DMS114 treated with DMSO at 0.1 percent for 48 hours (cell line): ENCODE measurements around the gene QKI.
"Not testable (repeated sequence)": the region's sequence is repeated elsewhere in the genome, so short reads cannot be mapped to it uniquely, and the experiment has no call there.

ENCODE experiments used
- DNase-seq: peaks from one replicate; lab custom pipeline; 2025; ENCODE audit not compliant: unreplicated experiment; lab: John Stamatoyannopoulos, UW

QKI gene

GRCh38 chr6:163572612-163573011 lies 158.1 kb downstream of the QKI start:
- DNase-seq = no peak

GRCh38 chr6:163573503-163574179 lies 159.1 kb downstream of the QKI start:
- DNase-seq = no peak

DNA sequence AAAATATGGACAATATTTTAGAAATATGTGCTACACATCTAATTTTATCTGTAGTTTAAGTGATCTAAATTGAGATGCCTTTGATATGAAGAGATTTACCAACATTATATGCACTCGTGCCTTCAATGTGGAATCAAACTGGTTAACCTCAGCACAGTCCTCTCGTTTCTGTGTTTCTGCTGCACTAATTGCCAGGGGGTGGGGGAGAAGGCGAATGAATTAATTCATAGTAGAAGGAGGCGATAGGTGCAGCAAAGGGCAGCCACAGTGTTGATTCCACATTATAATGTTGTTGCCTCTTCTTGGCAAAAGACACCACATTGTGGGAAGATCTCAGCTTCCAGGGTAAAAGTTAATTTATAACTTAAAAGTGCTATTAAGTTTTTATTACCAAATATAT lies 161.6 kb downstream of the QKI start:
- no peak for DNase-seq

DNA sequence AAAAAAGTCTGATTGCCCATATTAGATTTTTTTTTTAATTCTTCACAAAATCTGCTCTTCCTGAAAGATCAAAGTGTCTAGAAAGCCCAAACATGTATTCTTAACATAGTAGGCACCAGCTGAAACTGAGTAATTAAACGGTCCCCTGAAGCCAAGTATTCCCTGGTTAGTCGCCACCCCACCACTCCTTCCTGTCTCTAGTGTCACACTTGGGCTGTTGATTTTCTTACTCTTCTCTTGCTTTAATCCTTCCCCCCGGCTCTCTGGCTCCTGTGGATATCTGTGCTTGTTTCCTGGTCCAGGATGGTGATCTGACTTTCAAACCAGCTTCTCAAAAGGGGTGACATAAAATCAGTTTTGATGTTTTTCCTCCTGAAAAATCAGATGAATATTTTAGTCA lies 162.9 kb downstream of the QKI start:
- DNase-seq = no peak

DNA sequence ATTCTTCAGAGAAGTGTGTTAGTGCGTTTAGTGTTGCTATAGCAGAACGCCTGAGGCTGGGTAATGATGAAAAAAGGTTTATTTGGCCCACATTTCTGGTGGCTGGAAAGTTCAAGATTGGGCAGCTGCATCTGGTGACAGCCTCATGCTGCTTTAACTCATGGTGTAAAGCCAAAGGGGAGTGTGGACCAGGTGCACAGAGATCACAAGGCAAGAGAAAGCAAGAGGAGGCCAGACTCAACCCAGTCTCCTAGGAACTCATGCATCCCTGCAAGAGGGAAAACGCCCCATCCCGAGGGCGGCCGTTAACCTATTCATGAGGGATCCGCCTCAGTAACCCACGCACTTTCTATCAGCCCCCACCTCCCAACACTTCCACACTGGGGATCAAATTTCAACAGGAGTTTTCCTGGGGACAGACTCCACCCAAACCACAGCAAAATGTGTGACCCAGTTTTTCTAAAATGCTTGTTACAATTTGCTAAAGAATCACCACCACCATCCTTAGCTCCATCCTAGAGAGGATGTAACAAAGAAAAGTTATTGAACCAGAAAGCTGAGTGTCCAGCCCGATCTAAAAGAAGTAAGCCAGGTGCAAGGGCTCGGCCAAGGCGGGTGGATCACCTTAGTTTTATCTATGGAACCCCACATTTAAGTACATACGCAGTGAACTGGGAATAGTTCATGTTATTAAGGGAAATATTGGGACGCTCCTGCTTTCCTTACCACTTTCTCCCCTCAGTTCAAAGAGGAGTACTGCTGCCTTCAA lies 164.8 kb downstream of the QKI start:
- DNase-seq = no peak

- DNase-seq = no peak
These were observed 165.4 kb downstream of the QKI start for GRCh38 chr6:163579880-163580295.

DNA sequence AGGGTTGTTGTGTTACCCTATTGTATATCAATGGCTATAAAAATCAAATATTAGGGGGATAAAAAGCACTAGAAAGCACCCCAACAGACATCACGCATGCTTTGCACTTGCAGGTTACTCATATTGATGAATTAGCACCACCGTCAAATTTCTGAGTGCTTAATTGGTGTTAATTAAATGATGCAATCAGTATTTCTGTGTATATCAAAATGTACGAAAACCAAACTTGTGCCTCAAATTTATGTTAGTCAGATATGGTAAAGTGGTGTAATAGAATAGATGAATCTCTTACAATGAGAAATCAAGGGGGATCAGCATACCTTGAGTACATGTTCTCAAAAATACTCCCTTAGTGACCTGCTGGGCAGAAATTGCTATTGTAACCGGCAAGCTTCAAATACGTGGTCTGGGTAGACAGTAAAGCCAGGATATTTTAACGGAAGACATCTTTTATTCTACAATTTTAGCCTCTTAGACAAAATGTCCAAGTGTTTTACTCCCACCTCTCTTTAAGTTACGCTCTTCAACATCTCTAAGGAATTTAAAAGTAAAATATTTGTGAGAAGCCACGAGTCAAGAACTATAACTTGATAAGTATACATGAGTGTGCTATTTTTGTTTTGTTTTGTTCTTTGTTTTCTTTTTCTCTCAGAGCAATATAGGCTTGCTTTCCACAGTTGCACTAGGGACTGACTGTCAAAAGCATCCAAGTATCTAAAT lies 166.0 kb downstream of the QKI start:
- DNase-seq = no peak

DNA sequence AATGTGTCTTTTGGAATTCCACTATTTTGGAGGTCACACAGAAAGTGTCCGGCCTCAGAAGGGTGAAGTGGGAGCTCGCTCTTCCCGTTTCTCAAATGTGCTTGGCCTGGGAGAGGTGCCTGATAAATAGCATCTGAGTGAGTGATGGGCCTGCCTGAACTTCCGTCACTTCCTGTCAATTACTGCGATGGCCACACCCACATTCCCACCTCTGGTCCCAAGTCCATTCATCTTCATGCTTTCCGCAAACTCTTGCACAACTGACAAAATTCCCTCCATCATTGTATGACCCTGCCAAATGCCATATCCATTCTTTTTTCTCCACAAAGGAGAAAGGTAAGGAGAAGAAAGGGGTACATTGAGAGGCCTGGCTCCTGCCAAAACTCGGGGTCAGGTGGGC lies 169.0 kb downstream of the QKI start:
- DNase-seq = no peak

DNA sequence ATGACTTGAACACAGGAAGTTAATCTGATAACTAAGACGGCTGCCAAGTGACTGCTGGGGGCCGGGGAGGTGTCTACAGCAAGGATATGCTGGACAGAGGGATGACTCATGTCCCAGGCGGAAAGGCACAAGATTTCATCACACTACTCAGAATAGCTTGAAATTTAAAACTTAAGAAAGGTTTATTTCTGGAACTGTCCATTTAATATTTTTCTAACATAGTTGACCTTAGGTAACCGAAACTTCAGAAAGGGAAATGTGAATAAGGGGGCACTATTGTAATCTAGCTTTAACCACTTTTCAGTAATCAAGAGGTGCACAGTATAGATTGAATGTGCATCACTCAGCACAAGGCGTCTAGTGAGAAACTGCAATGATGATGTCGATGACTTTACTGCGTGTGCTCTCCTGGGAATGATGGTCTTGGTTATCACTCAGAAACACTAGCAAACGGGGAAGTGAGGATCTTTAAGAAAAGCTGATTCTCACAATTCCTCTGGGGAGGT lies 171.5 kb downstream of the QKI start:
- DNase-seq = no peak

- DNase-seq = no peak
These were observed 172.4 kb downstream of the QKI start for GRCh38 chr6:163586888-163587287.

- DNase-seq = no peak
These were observed 173.9 kb downstream of the QKI start for GRCh38 chr6:163588220-163588919.

GRCh38 chr6:163589387-163589786 lies 174.9 kb downstream of the QKI start:
- DNase-seq = no peak

- not testable (repeated sequence) for DNase-seq
These were observed 175.6 kb downstream of the QKI start for GRCh38 chr6:163590132-163590531.

DNA sequence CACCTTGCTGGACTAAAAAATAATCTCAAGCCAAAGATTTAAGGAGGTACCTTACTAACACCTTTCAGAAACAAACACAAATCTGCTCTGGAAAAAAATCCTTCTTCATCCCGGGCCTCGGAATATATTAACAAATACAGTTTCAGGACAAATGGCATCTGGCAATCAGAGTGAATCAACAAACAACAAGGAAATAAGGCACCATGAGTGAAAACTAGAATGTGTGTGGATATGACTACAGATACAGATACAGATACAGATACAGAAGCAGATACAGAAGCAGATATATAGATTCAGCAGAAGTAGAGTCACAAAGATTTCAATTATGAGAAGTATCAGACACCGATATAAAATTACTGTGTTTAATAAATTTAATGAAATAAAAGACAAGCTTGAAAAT lies 178.4 kb downstream of the QKI start:
- no peak for DNase-seq

DNA sequence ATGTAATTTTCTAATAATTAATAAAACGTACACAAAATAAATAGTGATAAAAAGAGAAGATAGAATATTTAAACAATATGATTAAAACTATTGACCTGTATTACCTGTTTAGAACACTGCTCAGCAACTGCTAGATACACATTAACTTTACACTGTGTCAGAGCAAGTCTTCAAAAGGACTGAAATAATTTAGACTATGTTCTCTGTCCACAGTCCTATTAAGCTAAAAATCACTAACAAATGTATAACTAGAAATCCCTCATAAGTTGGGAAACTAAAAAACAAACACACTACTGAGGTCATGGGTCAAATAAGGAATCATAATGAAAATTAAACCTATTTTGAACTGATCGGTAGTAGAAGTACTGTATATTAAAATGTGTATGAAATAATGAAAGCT lies 181.7 kb downstream of the QKI start:
- DNase-seq = no peak

- no peak for DNase-seq
These were observed 184.6 kb downstream of the QKI start for GRCh38 chr6:163599136-163599535.

DNA sequence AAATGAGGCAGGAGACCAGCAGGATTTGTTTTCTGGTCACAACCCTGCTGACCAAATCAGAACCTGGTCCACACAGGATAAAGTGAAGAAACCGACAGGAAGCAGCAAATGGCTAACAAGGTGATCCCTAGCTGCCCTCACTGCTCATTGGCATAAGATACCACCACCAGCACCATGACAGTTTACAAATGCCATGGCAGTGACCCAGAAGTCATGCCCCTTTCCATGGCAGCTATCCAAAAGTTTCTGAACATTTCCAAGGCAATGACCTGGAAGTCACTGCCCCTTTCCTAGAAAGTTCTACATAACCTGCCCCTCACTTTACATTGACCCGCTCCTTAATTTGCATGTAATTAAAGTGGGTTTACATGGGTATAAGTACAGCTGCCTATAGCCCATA lies 185.2 kb downstream of the QKI start:
- DNase-seq = no peak

DNA sequence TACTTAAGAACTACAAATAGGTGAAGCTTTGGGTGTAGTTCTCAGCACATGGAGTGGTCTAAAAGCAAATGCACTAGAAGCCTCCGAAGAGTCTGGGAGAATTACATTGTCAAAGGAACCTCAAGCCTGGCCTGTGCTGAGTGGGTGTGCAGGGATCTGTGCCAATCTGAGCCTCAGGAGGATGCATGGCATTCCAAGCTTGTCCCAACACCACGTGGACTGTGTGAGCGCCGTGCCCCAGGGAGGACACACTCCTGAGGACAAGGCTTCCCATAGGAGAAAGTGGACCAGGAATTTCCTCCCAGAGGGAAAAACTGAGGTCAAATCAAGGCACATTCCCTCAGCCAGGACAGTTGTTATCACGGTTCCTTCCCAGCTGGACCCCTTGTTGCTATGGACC lies 185.8 kb downstream of the QKI start:
- no peak for DNase-seq

DNA sequence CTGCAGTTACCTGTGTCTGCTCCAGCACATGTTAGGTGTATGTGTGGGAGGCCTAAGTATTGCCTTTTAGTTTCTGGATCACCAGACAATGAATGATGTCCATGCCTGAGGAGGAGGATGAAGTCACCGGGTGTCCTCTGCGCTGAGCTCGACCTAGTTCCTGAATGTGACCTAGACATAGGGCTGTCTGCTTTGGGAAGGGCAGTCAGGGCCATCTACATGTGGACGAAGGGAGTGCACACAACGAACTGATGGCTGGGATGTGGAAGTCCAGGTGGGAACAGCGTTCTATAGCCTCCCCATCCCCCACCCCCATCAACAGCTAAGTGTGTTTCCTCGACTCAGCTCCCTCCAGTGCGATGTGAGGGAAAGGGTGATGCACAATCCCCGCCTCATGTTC lies 186.3 kb downstream of the QKI start:
- no peak for DNase-seq

- DNase-seq = no peak
These were observed 188.3 kb downstream of the QKI start for GRCh38 chr6:163602851-163603250.

GRCh38 chr6:163603395-163603794 lies 188.9 kb downstream of the QKI start:
- no peak for DNase-seq
